ENCODE results near the gene AFF3.

AFF3 gene

GRCh38 chr2:100039291-100039980 is 103.0 kb downstream of the AFF3 start:
- peak; percentile 58 to 66 for DNase-seq

GRCh38 chr2:100038011-100038410 is 104.4 kb downstream of the AFF3 start:
- no peak for DNase-seq

GRCh38 chr2:100036793-100037192 is 105.6 kb downstream of the AFF3 start:
- DNase-seq = no peak

- DNase-seq = no peak
Observed at GRCh38 chr2:100036026-100036425, 106.4 kb downstream of the AFF3 start.

- DNase-seq = no peak
Observed at GRCh38 chr2:100034431-100034830, 108.0 kb downstream of the AFF3 start.

- no peak for DNase-seq
Observed at GRCh38 chr2:100033976-100034375, 108.4 kb downstream of the AFF3 start.

GRCh38 chr2:100031604-100032003 is 110.8 kb downstream of the AFF3 start:
- no peak for DNase-seq

- DNase-seq = no peak
Observed at GRCh38 chr2:100029460-100029859, 112.9 kb downstream of the AFF3 start.

GRCh38 chr2:100021791-100022340 is 120.5 kb downstream of the AFF3 start:
- peak in 1 of 2 donors; percentile 26 for DNase-seq

GRCh38 chr2:100019499-100019898 is 122.9 kb downstream of the AFF3 start:
- DNase-seq = no peak

GRCh38 chr2:100018341-100019193 is 123.8 kb downstream of the AFF3 start:
- no peak for DNase-seq

- no peak for DNase-seq
Observed at GRCh38 chr2:100017633-100018032, 124.8 kb downstream of the AFF3 start.

- no peak for DNase-seq
Observed at GRCh38 chr2:100016756-100017155, 125.6 kb downstream of the AFF3 start.

GRCh38 chr2:100015849-100016248 is 126.5 kb downstream of the AFF3 start:
- no peak for DNase-seq

- peak in 1 of 2 donors; percentile 9 for DNase-seq
Observed at GRCh38 chr2:100013892-100014677, 128.3 kb downstream of the AFF3 start.

GRCh38 chr2:100012561-100012960 is 129.8 kb downstream of the AFF3 start:
- DNase-seq = no peak

GRCh38 chr2:100011272-100011731 is 131.1 kb downstream of the AFF3 start:
- DNase-seq = no peak

GRCh38 chr2:100010606-100011005 is 131.8 kb downstream of the AFF3 start:
- no peak for DNase-seq

GRCh38 chr2:100009743-100010142 is 132.6 kb downstream of the AFF3 start:
- DNase-seq = no peak

- DNase-seq = peak; percentile 35 to 42
Observed at GRCh38 chr2:100008956-100009355, 133.4 kb downstream of the AFF3 start.

GRCh38 chr2:100006516-100006915 is 135.9 kb downstream of the AFF3 start:
- DNase-seq = no peak

- DNase-seq = no peak
Observed at GRCh38 chr2:100004959-100005387, 137.4 kb downstream of the AFF3 start.

- DNase-seq = no peak
Observed at GRCh38 chr2:100004348-100004884, 138.0 kb downstream of the AFF3 start.
